RWPE2 (cell line): ENCODE results near the gene CFAP68.

Experiments
- ATAC-seq: fragments of 200-7000 bp; cut with Tn5 transposase; 3 replicates; pipeline ENCODE4 v1.9.1; 2021; ENCODE audit warnings: low read depth
- DNase-seq: peaks from one replicate; pipeline ENCODE4 v3.0.0-alpha.2; 2020; ENCODE audit warnings: low spot score
- H3K27ac ChIP-seq: fragments of 450-650 bp; 2 replicates; pipeline ENCODE4 v1.5.1; 2017; ENCODE audit warnings: mild to moderate bottlenecking; ENCODE audit not compliant: poor library complexity, severe bottlenecking
- H3K27me3 ChIP-seq: fragments of 250-450 bp; sonication (Bioruptor Pico); 2 replicates; pipeline ENCODE4 v1.5.1; 2021; ENCODE audit warnings: mild to moderate bottlenecking, moderate library complexity; ENCODE audit not compliant: insufficient read depth, poor library complexity, severe bottlenecking
- H3K36me3 ChIP-seq: fragments of 250-450 bp; sonication (Bioruptor Pico); 2 replicates; pipeline ENCODE4 v1.5.1; 2020; ENCODE audit warnings: low read depth, mild to moderate bottlenecking, moderate library complexity
- H3K4me1 ChIP-seq: fragments of 250-450 bp; sonication (Bioruptor Pico); 2 replicates; pipeline ENCODE4 v1.5.1; 2021; ENCODE audit warnings: mild to moderate bottlenecking, moderate library complexity; ENCODE audit not compliant: insufficient read depth, poor library complexity, severe bottlenecking
- H3K4me3 ChIP-seq: fragments of 250-450 bp; sonication (Bioruptor Pico); 2 replicates; pipeline ENCODE4 v1.5.1; 2021; ENCODE audit warnings: mild to moderate bottlenecking, moderate library complexity; ENCODE audit not compliant: severe bottlenecking
- H3K9me3 ChIP-seq: fragments of 250-450 bp; sonication (Bioruptor Pico); 2 replicates; pipeline ENCODE4 v1.5.1; 2021; ENCODE audit warnings: mild to moderate bottlenecking, moderate library complexity; ENCODE audit not compliant: severe bottlenecking
- CTCF ChIP-seq: fragments of 450-650 bp; IDR thresholded peaks from one replicate; pipeline ENCODE4 v1.5.1; 2017; ENCODE audit warnings: mild to moderate bottlenecking, moderate library complexity; ENCODE audit not compliant: poor library complexity, severe bottlenecking

Gene CFAP68

GRCh38 chr11:111851067-111851466 lies 28.3 kb upstream of the CFAP68 start:
- peaks cover 44% of the 10 kb centered on the region for H3K36me3 ChIP-seq

GRCh38 chr11:111851636-111852035 lies 27.7 kb upstream of the CFAP68 start:
- DNase-seq (no peak), ATAC-seq (peak; percentile 36; the same call in 1 of the 3 replicates)
- no peak overlapping the region for H3K4me3 ChIP-seq
- peak; percentile 61 for TF ChIP-seq CTCF
- H3K27ac ChIP-seq = no peak overlapping the region
- no peaks in the 10 kb centered on the region for H3K27me3 ChIP-seq
- peaks cover 49% of the 10 kb centered on the region for H3K36me3 ChIP-seq
- H3K9me3 ChIP-seq = no peaks in the 10 kb centered on the region
- H3K4me1 ChIP-seq = peaks cover 8% of the 10 kb centered on the region

More at GRCh38 chr11:111851067-111851466, 28.3 kb upstream of the CFAP68 start:
- Histone ChIP-seq H3K4me1 (peaks cover 14% of the 10 kb centered on the region), H3K9me3 (no peaks in the 10 kb centered on the region), H3K27ac (no peak overlapping the region), H3K4me3 (no peak overlapping the region), H3K27me3 (no peaks in the 10 kb centered on the region)
- TF ChIP-seq CTCF = no peak
- DNase-seq (no peak), ATAC-seq (no peak)

GRCh38 chr11:111852103-111852502 lies 27.2 kb upstream of the CFAP68 start:
- ATAC-seq (no peak), DNase-seq (no peak)
- peaks cover 4% of the 10 kb centered on the region for H3K4me1 ChIP-seq
- H3K27me3 ChIP-seq = no peaks in the 10 kb centered on the region
- peaks cover 53% of the 10 kb centered on the region for H3K36me3 ChIP-seq
- H3K9me3 ChIP-seq = no peaks in the 10 kb centered on the region
- no peak overlapping the region for H3K27ac ChIP-seq
- no peak overlapping the region for H3K4me3 ChIP-seq
- no peak for TF ChIP-seq CTCF

- no peaks in the 10 kb centered on the region for H3K27me3 ChIP-seq
- no peak for ATAC-seq
- H3K27ac ChIP-seq = no peak overlapping the region
- DNase-seq = no peak
- TF ChIP-seq CTCF = no peak
- H3K9me3 ChIP-seq = no peaks in the 10 kb centered on the region
- no peak overlapping the region for H3K4me3 ChIP-seq
- H3K36me3 ChIP-seq = peaks cover 58% of the 10 kb centered on the region
- H3K4me1 ChIP-seq = no peaks in the 10 kb centered on the region
Observed at GRCh38 chr11:111855506-111855905, 23.8 kb upstream of the CFAP68 start.

GRCh38 chr11:111860257-111860656 lies 19.1 kb upstream of the CFAP68 start:
- Histone ChIP-seq H3K4me3 (no peak overlapping the region), H3K27me3 (no peaks in the 10 kb centered on the region), H3K9me3 (no peaks in the 10 kb centered on the region), H3K4me1 (no peaks in the 10 kb centered on the region), H3K27ac (no peak overlapping the region), H3K36me3 (peaks cover 65% of the 10 kb centered on the region)
- TF ChIP-seq CTCF = no peak
- no peak for ATAC-seq
- DNase-seq = no peak
